A172 (cell line): ENCODE results near the gene EPG5. TPM values are rescaled to one million over a fixed set of nuclear protein-coding genes. Genes with fewer than 3 reads are reported as not detected.

ENCODE experiments used
- DNase-seq: peaks from one replicate; pipeline ENCODE4 v3.0.0-alpha.2; 2015; ENCODE audit warnings: low spot score
- total RNA-seq: library from RNA; depleted of rRNA; stranded (reverse); fragments of >200 nt; shearing (Covaris generic); gene quantifications from 2 replicates; pipeline ENCODE4 v1.2.3, GENCODE V29; 2014; rRNA removed

Gene EPG5
- total RNA-seq, 1 experiment from 2014 or later, result 16.4 TPM

GRCh38 chr18:45802814-45803492 lies 164.2 kb downstream of the EPG5 start:
- DNase-seq, result peak; percentile 93

DNA sequence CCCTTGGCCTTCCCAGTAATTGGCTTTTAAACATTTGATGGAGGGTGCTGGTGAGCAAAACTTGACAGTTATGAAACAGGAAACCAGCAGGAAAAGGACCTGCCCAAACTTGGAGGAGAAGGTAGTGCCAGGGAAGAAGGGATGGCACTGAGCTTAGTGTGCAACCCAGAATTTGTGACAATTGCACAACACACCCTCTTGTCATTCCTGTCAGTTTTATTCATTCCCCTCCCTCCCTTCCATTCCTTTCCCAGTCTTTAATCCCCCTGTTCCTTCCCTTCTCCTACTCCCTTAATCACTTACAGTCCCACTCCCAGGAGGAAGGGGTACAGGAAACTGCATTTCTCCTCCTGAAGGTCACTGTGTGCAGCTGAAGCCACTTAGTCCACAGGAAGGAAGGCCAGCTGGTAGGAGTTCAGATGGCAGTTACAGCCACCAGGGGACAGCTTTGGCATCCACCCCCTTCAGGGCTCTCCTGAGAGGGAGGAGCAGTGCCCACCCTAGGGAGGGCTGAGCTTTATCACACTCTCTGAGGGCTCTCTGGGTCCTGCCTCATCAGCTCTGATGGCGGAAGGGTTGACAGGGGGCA lies 165.6 kb downstream of the EPG5 start:
- no peak for DNase-seq

Other genes starting within 250 kb of the EPG5 start
- 1.6 TPM in 1 of 2 replicates, not detected in the other for gene SLC14A1, start 243.1 kb downstream of the EPG5 start, total RNA-seq
- gene SIGLEC15, start 141.7 kb downstream of the EPG5 start, total RNA-seq, result 0.07 and 0.12 TPM in 2 replicates
- gene PSTPIP2, start 104.9 kb upstream of the EPG5 start, total RNA-seq, result 2.8 and 3.9 TPM in 2 replicates
- gene ATP5F1A, start 131.0 kb upstream of the EPG5 start, total RNA-seq, result 463 and 550 TPM in 2 replicates
- gene HAUS1, start 137.1 kb upstream of the EPG5 start, total RNA-seq, result 45.4 and 50.3 TPM in 2 replicates